Activated effector memory CD4-positive, alpha-beta T cell treated with Interleukin-2 at 50 U/mL for 16 hours (primary cell): ENCODE results near the gene CCDC116.
"Not testable (repeated sequence)": the region's sequence is repeated elsewhere in the genome, so short reads cannot be mapped to it uniquely, and the experiment has no call there.

ENCODE experiments used
- DNase-seq: peaks from one replicate; pipeline ENCODE4 v3.0.0-alpha.2; 2020

CCDC116 gene, protein sequence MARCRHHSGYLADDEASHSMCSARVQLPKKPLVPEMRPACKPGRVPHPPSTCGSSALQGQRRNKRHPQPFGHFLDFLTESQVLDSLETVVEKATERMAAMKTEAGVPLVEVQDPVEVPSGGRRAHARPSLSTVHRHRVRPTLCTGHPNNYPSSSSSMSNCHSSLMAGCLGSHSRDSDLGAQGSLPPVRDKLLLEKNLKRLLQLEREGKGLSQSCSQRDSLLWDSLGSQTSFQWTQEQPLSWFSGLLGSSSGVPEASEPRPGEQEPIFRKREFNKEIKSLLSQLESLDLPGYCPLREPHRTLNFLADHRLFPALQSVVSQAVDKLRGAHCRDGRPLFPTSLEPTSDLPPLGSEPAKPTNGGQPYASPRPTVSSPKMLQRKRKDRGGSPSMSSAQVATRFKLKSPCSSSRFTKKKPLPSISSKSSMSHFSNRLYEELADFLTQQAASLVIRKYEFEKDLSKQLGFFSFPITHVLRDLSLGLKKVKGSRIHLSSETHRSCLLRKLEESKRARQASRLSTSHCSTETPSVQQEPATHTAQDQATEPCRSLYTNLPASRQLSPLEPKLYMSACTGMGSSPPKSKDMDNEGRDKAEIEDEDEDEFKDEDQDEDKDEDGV

DNA sequence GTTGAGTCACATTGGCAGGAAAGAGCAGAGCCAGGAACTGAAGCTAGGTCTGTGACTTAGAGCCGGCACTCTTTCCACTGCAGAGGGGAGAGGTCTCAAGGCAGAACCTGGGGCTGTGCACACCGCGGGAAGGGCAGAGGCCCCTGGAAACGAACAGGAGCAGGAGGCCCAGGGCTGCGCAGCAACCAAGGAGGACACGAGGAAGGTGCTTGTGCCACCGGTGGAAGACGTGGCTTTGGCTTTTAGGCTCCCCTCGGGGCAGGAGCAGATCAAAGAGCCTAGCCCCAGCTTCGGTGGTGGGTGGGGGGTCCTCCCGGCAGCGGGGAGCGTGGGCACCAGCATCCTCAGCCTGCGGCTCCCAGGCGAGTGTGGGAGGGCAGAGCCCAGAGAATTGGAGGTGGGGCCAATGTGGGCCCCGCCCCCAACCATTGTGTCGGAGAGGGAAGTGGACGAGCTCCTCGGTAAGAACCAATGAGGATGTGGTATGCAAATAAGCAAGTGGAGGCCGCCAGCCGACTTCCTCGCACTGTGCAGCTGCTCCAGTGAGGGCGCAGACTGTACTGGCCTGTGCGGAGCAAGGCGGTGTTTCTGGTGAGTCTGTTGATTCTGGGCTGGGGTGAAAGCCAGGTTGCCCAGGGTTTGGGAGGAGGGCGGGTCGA, at the start of gene CCDC116:
Gene CCDC116 (plus strand): TSS at position 524 of the 659 bp plus-strand sequence. CDS start 422 bp downstream, outside the sequence.
- peak; percentile 60 for DNase-seq

DNA sequence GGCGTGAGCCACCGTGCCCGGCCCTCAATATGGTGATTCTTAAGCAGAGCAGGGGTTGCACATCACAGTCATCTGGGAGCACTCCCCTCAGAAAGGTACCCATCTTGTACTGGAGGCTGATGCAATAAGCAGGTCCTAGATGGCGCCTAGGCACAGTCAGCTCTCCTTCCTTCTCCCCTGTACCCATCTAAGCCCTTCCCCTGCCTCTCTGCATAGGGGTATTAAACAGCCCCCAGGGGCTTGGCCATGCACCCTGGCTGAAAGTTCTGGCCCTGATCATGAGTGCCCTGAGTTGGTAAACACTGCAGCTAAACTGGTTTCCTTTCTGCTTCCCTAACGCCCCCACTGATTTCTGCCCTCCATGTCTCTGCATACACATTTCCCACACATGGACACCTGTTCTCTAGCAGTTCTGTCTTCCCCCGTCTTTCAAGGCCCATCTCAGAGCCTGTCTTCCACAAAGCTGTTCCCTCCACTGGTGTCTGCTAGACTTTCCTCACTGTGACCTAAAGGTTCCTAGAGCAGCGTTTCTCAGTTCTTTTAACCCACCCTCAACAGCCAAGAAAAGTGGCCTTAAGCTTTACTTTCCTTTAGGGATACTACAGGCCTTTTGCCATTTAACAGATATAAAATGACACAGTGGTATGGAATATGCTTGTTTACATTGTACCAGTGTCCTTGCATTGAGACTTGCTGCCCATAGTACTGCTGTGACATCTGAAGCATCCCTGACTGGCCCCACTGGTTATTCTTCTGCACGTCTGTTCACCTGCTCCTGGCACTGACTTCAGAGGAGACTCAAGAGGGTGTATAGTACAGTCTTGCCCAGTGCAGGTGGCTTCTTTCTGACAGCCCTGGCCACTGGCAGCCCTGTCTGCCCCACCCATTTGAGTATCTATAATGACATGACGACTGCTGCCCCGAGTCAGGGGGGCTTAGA, 49.5 kb upstream of the CCDC116 start:
- DNase-seq, result no peak

DNA sequence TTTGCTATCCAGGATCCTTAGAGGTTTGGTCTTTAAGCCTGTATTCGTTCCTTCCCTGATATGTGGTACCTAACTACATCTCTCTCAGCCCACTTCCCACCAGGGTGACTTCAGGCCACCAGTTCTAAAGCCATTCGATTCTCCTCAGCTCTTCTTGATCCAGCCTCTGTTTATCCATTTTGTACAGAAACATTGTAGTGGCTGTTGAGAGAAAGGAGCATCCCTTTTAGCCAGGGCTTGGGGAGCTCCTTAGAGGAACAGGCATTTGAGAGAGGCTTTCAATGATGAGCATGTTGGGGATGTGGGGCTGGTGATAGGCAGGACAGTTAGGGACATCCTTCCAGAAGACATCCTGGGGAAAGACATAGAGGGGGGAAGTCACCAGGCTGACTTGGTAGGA, 47.2 kb upstream of the CCDC116 start:
- DNase-seq, result no peak

DNA sequence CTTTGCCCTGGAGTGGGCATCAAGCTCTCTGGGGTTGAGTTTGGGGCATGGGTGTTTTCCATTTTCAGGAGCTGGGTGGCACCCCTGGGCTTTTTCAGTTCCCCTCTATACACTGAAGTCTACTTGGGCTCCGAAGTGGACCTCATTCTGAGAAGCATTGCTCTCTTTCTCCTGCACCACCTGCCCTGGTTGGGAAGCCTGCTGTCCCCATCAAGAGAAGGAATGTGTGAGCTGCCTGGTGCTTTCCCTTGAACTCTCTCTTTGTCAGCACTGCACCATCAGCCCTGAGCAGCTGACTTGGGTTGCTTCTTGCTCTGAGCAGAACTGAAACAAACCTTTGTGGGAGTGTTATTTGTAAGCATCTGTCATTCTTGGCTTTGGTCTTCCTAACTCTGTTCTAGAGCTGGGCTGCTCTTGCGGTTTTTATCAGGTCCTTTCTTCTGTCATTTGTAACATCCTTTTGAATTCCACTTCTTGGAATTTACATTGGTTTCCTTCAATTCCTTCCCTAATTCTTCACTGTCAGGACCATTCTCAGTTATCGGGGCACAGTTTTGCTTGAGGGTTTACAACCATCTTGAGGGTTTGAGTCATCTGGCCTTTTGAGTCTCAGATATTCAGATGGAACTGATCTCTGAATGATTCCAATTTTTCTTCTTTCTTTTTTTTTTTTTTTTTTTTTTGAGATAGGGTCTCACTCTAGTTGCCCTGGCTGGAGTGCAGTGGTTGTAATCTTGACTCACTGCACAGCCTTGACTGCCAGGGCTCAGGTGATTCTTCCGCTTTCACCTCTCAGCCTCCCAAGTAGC, 44.6 kb upstream of the CCDC116 start:
- DNase-seq, result no peak

DNA sequence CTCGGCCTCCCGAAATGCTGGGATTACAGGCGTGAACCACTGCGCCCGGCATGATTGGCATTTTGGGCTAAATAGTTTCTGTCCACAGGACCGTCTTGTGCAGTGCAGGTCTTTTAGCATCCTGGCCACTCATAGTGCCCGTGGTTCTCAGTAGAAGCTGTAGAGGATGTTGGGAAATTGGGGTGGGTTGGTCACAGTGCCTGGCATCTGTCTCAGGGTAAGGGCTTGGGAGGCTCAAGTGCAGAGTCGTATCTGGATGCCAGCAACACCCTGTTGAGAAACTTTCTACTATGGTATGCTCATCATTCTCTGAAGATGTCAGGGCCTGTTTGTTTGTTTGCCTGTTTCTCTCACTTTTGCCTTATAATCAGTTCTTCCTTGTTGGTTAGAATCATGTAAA, 43.2 kb upstream of the CCDC116 start:
- DNase-seq, result no peak

DNA sequence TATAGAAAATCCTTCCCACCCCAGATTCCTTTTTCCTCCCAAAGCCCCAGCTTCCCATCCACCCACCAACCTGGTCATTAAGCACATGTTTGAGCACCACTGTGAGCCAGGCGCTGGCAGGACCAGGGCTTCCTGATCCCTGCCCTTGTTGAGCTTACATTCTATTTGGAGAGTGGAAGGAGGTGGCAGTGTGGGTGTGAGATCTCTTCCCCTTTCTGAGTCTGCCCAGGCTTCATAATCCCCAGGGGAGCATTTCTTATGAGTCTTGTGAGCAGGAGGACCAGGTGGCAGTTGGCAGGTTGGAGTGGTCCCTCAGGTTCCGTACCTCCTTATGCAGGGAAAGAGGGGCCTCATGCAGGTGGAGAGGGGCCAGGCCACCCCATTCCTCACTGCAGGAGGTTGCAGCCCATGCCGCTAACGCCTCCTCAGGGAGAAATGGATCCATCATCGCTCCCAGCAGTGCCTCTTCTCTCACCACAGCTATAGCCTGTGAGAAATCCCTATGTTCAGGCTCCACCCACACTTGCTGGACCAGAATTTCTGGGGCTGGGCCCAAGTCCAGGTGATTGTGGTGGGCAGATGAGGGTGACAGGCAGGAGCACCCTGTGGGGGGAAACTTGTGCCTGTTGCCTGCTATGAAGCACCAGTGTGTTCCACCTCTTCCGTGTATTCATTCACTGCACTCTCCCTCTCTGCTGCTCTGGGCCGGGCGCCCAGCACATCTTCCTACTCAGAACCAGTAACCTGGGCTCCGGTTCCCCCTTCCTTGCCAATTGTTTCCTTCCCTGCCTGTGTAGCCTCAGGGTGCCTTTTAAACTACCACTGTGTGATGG, 41.5 kb upstream of the CCDC116 start:
- no peak for DNase-seq

DNA sequence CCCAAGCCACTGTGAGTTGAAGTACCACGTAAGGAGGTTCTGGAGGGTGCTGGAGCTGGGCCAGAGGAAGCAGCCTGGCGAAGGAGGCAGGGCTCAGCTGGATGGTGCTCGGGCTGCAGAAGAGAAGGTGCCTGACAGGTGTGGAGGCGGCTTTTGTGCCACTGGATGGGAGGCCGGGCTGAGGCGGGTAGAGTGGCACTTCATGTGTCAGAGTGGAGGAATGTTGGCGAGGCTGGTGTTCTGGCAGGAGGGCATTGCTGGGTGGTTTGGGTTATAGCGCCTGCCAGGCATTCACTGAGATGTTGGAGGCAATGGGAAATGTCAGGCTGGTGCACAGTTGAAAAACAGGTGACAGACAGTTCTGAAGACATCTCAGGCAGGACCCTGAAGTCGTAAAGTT, 40.9 kb upstream of the CCDC116 start:
- no peak for DNase-seq

DNA sequence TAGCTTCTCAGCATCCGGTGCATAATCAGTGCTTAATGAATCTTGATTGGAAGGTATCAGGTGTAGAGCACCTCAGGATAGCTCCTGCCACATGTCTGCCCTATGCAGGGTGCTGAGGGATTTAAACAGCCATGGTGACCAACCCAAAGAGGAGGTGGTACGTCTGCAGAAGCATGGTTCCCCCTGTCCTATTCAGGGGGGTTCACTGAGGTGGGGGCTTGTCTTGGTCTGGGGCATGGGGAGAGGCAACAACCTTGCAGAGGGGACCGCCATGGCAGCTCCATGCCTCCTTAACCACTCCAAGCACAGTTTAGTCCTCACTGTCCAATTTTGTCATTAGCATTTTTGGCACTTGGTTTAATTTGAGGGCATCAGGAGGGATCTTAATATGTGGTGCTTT, 40.1 kb upstream of the CCDC116 start:
- DNase-seq, result no peak

DNA sequence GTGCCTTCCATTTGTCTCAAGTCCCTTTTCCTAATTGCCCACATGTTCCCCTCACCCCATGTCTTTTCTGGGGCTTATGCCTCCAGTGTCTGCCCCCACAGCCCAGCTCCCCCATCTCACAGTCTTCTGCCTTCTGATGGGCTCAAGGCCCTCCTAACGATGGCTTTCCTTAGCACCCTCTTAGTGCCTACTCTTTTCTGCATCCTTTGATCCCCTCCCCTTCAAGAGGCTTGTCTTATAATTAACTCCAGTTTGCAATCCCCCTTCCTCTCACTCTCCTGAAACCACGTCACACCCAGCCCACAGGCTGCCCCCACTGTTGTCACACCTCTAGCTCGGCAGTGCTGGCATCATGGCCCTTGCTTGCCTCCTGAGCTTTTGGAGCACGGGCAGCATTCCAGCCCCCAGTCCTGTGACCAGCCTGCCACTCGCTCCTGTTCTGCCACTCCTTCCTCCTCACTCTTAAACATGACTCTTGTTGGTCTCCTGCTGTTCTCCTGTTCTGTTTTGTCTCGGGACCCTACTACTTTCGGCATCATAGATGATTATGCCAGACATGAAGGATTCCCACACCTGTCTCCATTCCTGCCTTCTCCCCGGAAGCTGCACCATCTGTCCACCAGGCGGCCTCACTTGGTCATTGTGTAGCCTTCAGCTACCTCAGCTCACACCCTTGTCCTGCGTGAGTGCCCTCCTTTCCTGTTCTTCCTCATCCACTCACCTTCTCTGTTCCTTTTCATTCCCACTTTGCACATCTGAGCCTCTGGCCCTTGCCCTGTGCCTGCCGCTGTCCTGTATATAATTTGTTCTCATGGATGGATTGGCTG, 38.9 kb upstream of the CCDC116 start:
- no peak for DNase-seq

DNA sequence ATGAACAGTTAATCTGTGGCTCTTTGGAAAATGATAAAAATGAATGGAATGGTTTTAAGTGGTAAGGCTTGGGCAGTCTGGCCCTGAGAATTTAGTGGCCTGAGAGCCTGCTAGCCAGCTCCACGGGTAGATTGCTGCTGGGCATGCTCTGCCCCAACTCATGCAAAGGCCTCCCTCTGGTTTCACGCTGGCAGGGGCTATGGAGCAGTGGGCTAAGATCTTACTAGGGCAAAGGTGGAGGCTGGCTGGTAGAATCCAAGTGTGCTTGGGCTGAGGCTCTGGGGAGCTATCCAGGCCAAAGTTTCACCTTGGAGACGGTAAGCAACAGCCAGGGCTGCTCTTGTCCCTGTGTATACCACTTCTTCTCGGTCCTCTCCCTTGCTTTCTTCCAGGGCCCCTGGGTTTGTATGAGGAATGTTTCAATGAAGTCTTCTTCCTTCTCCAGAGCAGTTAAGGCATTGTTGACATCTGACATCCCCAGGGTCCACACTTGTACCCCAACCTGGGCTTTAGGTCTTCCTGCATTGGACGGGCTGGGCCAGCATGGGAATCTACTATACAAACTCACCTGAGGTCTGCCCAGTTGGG, 37.6 kb upstream of the CCDC116 start:
- DNase-seq, result no peak

DNA sequence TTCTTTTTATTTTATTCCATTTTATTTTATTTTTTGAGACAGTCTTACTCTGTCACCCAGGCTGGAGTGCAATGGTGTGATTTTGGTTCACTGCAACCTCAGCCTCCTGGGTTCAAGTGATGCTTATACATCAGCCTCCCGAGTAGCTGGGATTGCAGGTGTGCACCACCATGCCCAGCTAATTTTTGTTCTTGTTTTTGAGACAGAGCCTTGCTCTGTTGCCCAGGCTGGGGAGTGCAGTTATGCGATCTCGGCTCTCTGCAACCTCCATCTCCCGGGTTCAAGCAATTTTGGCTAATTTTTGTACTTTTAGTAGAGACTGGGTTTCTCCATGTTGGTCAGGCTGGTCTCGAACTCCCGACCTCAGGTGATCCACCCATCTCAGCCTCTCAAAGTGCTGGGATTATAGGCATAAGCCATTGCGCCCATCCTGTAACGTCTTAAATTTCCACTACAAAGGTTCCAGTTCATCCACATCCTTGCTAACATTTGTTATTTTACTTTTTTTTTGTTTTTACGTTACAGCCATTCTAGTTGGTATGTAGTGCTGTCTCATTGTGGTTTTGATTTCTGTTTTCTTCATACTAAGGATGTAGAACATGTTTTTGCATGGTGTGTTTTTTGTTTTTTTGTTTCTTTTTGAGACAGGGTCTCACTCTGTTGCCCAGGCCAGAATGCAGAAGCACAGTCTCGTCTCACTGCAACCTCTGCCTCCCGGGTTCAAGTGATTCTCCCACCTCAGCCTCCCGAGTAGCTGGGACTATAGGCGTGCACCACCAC, 36.0 kb upstream of the CCDC116 start:
- not testable (repeated sequence) for DNase-seq

DNA sequence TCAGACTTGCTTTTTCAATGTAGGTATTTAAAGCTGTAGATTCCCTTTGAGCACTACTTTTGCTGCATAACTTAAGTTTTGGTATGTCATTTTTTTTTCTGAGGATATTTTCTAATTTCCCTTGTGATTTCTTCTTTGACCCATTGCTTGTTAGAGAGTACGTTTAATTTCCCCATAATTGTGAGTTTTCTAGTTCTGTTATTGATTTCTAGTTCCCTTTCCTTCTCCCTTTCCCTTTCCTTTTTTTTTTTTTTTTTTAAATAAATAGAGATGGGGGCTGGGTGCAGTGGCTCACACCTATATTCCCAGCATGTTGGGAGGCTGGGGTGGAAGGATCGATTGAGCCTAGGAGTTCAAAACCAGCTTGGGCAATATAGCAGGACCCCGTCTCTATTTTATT, 34.3 kb upstream of the CCDC116 start:
- DNase-seq, result no peak

DNA sequence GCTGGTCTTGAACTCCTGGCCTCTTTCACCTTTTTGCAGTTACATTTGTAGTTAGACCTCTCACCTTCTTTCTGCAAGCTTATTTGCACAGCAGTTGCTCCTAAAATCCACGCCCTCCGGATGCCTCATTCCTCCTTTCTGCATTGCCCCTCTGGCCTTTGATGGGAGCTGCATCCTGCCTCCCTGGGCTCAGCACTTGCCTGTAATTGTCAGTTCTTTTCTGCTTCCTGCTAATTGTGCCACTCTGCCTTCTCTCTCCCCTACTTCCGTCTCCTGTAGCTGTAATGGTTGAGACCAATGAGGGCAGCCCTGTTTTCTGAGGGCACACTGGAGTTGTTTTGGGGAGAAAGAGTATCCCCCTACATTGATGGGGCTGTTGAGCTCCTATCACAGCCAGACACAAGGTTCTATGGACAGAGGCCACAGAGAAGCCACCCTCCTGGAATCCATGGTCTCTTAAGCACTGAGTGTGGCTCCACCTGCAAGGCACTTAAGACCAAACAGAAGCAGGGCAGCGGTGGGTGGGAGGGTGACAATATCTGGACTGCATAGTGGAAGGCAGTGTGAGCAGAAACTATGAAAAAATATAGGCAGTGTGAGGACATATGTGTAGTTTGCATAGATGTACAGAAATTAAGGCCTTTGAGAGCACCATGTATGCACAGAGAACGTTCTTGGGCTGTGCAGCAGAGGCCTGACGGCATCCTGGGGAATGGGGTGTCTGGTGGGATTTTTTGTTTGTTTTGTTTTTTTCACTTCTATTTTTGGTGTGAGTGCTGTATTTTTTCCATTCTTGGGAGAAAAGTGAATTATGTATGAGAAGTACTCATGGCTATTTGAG, 33.3 kb upstream of the CCDC116 start:
- DNase-seq, result no peak

DNA sequence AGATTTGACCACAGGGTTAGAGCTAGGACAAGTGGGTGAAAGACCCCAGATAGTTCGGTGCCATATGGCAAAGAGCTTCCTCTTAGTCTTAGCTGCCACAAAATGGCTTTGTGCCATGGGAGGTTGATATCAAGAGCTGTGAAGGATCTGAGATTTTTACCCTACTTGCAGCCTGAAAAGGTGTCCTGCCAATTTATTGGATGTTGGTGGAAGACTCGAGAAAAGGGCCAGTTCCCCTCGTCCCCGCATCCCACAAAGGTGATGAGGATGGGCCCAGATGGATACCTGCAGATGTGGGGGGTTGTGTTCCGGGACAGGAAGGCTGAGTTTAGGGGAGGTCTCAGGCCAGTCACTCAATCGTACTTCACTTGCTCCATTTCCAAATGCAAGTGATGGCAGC, 30.0 kb upstream of the CCDC116 start:
- no peak for DNase-seq

DNA sequence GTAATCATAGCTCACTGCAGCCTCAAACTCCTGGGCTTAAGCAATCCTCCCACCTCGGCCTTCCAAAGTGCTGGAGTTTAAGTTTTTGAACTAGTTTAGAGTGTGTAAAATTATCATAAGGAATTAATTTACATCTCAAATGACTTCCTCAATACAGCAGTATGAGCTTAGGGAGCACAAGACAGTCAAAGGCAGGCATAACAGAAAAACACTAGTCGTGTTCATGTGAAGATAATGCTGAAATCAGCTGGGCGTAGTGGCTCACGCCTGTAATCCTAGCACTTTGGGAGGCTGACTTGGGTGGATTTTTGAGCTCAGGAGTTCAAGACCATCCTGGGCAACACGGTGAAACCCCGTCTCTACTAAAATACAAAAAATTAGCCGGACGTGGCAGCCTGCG, 28.6 kb upstream of the CCDC116 start:
- DNase-seq, result no peak

DNA sequence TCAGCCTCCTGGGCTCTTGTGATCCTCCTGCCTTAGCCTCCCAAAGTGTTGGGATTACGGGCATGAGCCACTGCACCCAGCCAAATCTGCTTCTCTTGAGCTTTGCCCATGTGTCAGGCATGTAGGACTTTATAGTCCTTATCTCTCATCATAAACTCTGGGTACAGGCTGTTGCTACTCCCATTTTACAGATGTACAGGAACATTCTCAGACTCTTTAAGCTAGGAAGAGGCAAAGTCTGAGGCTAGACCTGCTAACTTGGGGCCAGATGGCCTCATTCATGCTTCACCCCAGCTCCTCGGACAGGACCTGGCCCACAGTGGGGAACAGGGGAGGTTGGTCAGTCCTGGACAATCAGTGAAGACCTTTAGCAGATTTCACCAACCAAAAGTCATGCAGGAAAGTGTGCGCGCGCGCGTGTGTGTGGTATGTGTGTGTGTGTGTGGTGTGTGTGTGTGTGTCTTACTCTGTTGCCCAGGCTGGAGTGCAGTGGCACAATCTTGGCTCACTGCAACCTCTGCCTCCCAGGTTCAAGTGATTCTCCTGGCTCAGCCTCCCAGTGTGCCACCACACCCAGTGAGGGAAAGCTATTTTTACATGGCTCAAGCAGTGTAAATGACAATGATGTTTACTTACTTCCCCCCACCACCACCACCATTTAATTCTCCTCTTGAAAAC, 26.5 kb upstream of the CCDC116 start:
- DNase-seq, result no peak

DNA sequence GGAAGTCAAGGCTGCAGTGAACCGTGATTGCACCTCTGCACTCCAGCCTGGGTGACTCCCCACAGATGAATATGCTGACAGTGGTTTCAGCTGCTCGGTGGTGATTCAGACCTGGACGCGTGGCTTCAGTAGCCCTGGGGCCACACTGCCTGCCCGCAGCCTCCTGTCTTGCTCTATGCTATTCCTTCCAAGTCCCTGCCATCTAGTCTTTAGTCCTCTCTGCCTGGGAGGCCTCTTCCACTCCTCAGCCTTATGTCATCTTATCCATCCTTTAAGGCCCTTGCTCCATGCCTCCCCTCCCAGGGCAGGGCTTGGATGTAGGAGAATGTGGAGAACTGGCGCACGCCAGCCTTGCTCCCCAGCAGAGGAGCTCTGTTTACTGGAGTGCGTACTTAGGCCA, 25.8 kb upstream of the CCDC116 start:
- DNase-seq, result no peak
